ENCODE measurements around the gene OSGIN1. TPM values are rescaled to one million over a fixed set of nuclear protein-coding genes. Genes with fewer than 3 reads are reported as not detected.

OSGIN1 gene
- total RNA-seq, 1 donor from 2014 or later, result 9.8 TPM

- ATAC-seq, result no peak
- no peak overlapping the region for H3K27ac ChIP-seq
- no peak overlapping the region for H3K4me3 ChIP-seq
- no peak for TF ChIP-seq CTCF (IDR thresholded peaks at IDR 0.05)
- H3K36me3 ChIP-seq, result no peaks in the 10 kb centered on the region
- H3K9me3 ChIP-seq, result no peaks in the 10 kb centered on the region
- no peaks in the 10 kb centered on the region for H3K4me1 ChIP-seq
- H3K27me3 ChIP-seq (ENCODE audit: low read depth), result peaks cover 4% of the 10 kb centered on the region
- intact Hi-C loops (cut with DNase I), result no loop called here
- no peak for DNase-seq
These were observed 56.2 kb downstream of the OSGIN1 start for GRCh38 chr16:84009282-84009681.

- intact Hi-C loops (cut with DNase I), result no loop called here
- Histone ChIP-seq H3K27ac (no peak overlapping the region), H3K36me3 (no peaks in the 10 kb centered on the region), H3K4me1 (no peaks in the 10 kb centered on the region), H3K4me3 (no peak overlapping the region), H3K27me3 (ENCODE audit: low read depth) (no peaks in the 10 kb centered on the region), H3K9me3 (no peaks in the 10 kb centered on the region)
- DNase-seq, result peak; percentile 87
- TF ChIP-seq CTCF (IDR thresholded peaks at IDR 0.05), result no peak
- ATAC-seq, result peak; percentile 91 to 92
These were observed 60.9 kb downstream of the OSGIN1 start for GRCh38 chr16:84013787-84014569.

- H3K4me1 ChIP-seq, result no peaks in the 10 kb centered on the region
These were observed 61.7 kb downstream of the OSGIN1 start for GRCh38 chr16:84014570-84015327.

GRCh38 chr16:84015399-84015798 lies 62.4 kb downstream of the OSGIN1 start:
- DNase-seq (no peak), ATAC-seq (no peak)
- no peaks in the 10 kb centered on the region for H3K9me3 ChIP-seq
- H3K4me3 ChIP-seq, result no peak overlapping the region
- no peaks in the 10 kb centered on the region for H3K4me1 ChIP-seq
- no peaks in the 10 kb centered on the region for H3K36me3 ChIP-seq
- no peak overlapping the region for H3K27ac ChIP-seq
- no peak for TF ChIP-seq CTCF (IDR thresholded peaks at IDR 0.05)
- intact Hi-C loops (cut with DNase I), result no loop called here
- H3K27me3 ChIP-seq (ENCODE audit: low read depth), result no peaks in the 10 kb centered on the region

More at GRCh38 chr16:84014570-84015327, 61.7 kb downstream of the OSGIN1 start:
- TF ChIP-seq CTCF (IDR thresholded peaks at IDR 0.05), result no peak
- no peak for ATAC-seq
- intact Hi-C loops (cut with DNase I), result no loop called here
- no peak for DNase-seq
- Histone ChIP-seq H3K9me3 (no peaks in the 10 kb centered on the region), H3K4me3 (no peak overlapping the region), H3K27ac (no peak overlapping the region), H3K27me3 (ENCODE audit: low read depth) (no peaks in the 10 kb centered on the region), H3K36me3 (no peaks in the 10 kb centered on the region)

Other genes with a start within 250 kb of the OSGIN1 start
- gene HSBP1, start 145.3 kb upstream of the OSGIN1 start, total RNA-seq, result 105 TPM
- 9.1 TPM for gene MLYCD, start 54.1 kb upstream of the OSGIN1 start, total RNA-seq
- gene NECAB2, start 15.0 kb downstream of the OSGIN1 start, total RNA-seq, result 0.44 TPM
- gene SLC38A8, start 89.6 kb downstream of the OSGIN1 start, total RNA-seq, result not detected
- gene MBTPS1, start 163.7 kb downstream of the OSGIN1 start, total RNA-seq, result 94.7 TPM
- gene HSDL1, start 191.9 kb downstream of the OSGIN1 start, total RNA-seq, result 22.5 TPM
- gene DNAAF1, start 192.1 kb downstream of the OSGIN1 start, total RNA-seq, result 18.8 TPM
- 60.6 TPM for gene TAF1C, start 233.8 kb downstream of the OSGIN1 start, total RNA-seq
- gene ADAD2, start 237.9 kb downstream of the OSGIN1 start, total RNA-seq, result not detected

All from lower lobe of right lung (tissue), 2 donors.